MG63 (cell line): ENCODE data around the gene ENPP6. TPM values are rescaled to one million over a fixed set of nuclear protein-coding genes. Genes with fewer than 3 reads are reported as not detected.

Source experiments
- DNase-seq: peaks from one replicate; pipeline ENCODE4 v3.0.0-alpha.2; 2020
- H3K27me3 ChIP-seq: fragments of 250-450 bp; sonication (Bioruptor Pico); 2 replicates; pipeline ENCODE4 v1.5.1; 2020; ENCODE audit warnings: mild to moderate bottlenecking, moderate library complexity
- H3K36me3 ChIP-seq: fragments of 250-450 bp; sonication (Bioruptor Pico); 2 replicates; pipeline ENCODE4 v1.5.1; 2020; ENCODE audit warnings: mild to moderate bottlenecking, moderate library complexity
- H3K4me3 ChIP-seq: fragments of 250-450 bp; sonication (Bioruptor Pico); 2 replicates; pipeline ENCODE4 v1.5.1; 2020; ENCODE audit warnings: mild to moderate bottlenecking, moderate library complexity
- H3K9me3 ChIP-seq: fragments of 250-450 bp; sonication (Bioruptor Pico); 2 replicates; pipeline ENCODE4 v1.5.1; 2020; ENCODE audit warnings: mild to moderate bottlenecking, moderate library complexity
- total RNA-seq: library from RNA; depleted of rRNA; stranded (reverse); fragments of >200 nt; shearing (Covaris generic); gene quantifications from 2 replicates; pipeline ENCODE4 v1.2.3, GENCODE V29; 2014; ENCODE audit warnings: low replicate concordance

Gene ENPP6
- total RNA-seq, 1 experiment from 2014 or later: 0.16 TPM

DNA sequence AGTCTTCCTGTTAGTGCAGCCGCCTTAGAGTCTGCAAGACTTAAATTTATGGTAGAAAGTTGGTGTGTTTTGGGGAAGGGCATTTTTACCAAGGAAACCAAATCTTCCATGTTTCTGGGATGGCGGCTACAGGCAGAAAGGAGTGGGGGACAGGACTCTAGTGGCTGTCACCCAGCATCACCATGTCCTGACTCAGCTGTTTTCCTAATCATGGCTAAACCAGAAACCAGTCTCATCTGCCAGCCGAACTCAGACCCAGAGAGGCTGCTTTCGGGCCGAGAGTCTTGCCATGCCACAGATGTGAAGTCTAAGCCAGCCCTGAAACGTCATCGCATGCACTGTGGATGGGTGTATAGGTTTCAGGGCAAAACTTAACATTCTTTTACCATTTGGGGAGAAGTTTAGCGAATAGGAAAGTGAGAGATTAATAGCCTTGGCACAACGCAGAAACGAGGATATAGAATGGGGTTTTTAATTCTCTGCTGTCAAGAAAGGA, 109.6 kb downstream of the ENPP6 start:
- H3K4me3 ChIP-seq: no peak overlapping the region
- no peak for DNase-seq
- H3K36me3 ChIP-seq: no peaks in the 10 kb centered on the region
- H3K9me3 ChIP-seq: no peaks in the 10 kb centered on the region
- H3K27me3 ChIP-seq: no peaks in the 10 kb centered on the region

GRCh38 chr4:184104419-184105101, 113.1 kb downstream of the ENPP6 start:
- DNase-seq: no peak
- H3K27me3 ChIP-seq: no peaks in the 10 kb centered on the region
- no peak overlapping the region for H3K4me3 ChIP-seq
- no peaks in the 10 kb centered on the region for H3K36me3 ChIP-seq
- H3K9me3 ChIP-seq: no peaks in the 10 kb centered on the region

DNA sequence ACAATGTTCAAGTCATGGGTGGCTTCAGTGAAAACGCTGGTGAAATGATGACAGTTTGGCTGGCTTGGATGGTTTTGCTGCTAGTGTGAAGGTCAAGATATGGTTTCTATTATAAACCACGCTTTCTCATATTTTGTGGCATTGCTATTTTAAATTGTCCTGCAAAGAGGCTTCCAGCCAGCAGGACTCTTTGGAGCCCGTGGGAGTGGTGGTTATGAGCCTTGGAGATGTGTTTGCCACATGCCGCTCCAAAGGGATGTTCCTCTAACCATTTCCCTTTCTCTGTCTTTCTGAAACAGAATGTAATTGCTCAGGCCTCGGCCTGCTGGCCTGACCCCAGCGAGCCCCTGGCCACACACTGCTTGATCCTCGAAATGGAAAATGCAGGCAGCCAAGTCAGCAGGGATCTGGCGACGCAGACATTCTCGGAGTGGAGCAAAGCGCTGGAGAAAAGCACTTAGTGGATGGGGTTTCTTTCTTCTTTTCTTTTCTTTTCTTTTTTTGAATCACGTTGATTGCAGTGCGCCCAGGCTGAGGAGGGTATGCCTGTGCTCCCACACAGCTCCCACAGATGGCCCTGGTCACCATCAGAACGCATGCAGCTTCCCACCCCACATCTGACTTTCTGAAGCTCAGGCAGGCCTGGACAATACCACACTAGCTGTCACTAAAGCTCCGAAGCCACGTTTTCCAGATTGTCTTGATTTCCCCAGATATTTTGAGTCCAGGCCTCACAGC, 114.0 kb downstream of the ENPP6 start:
- Histone ChIP-seq H3K27me3 (no peaks in the 10 kb centered on the region), H3K4me3 (no peak overlapping the region), H3K36me3 (no peaks in the 10 kb centered on the region), H3K9me3 (no peaks in the 10 kb centered on the region)
- no peak for DNase-seq

- H3K36me3 ChIP-seq: no peaks in the 10 kb centered on the region
- H3K27me3 ChIP-seq: no peaks in the 10 kb centered on the region
- no peak overlapping the region for H3K4me3 ChIP-seq
- DNase-seq: no peak
- no peaks in the 10 kb centered on the region for H3K9me3 ChIP-seq
Observed at GRCh38 chr4:184102927-184103326, 114.7 kb downstream of the ENPP6 start.

- Histone ChIP-seq H3K27me3 (no peaks in the 10 kb centered on the region), H3K9me3 (no peaks in the 10 kb centered on the region), H3K4me3 (no peak overlapping the region), H3K36me3 (no peaks in the 10 kb centered on the region)
- DNase-seq: no peak
Observed at GRCh38 chr4:184102488-184102887, 115.2 kb downstream of the ENPP6 start.

DNA sequence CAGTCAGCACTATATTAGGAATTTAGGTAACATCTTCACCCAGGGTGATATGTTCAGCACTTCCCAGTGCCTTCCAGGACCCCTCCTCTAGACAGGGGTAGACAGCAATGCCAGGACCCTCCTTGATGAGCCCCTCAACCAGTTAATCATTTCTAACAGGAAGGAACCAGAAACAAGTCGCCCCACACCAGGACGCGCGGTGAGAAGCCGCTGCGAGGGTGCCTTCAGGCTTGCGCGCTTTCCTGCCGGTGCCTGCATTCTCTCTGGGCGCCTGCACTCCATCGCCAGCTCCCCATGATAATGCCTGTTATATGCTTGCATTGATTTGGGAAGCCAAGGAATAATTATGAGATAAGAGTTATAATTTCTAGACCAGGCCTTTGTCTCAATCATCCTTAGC, 116.0 kb downstream of the ENPP6 start:
- H3K36me3 ChIP-seq: no peaks in the 10 kb centered on the region
- no peak for DNase-seq
- no peaks in the 10 kb centered on the region for H3K9me3 ChIP-seq
- H3K4me3 ChIP-seq: no peak overlapping the region
- no peaks in the 10 kb centered on the region for H3K27me3 ChIP-seq

GRCh38 chr4:184100297-184100885, 117.3 kb downstream of the ENPP6 start:
- peak; percentile 10 for DNase-seq
- Histone ChIP-seq H3K9me3 (no peaks in the 10 kb centered on the region), H3K36me3 (no peaks in the 10 kb centered on the region), H3K27me3 (no peaks in the 10 kb centered on the region), H3K4me3 (no peak overlapping the region)

DNA sequence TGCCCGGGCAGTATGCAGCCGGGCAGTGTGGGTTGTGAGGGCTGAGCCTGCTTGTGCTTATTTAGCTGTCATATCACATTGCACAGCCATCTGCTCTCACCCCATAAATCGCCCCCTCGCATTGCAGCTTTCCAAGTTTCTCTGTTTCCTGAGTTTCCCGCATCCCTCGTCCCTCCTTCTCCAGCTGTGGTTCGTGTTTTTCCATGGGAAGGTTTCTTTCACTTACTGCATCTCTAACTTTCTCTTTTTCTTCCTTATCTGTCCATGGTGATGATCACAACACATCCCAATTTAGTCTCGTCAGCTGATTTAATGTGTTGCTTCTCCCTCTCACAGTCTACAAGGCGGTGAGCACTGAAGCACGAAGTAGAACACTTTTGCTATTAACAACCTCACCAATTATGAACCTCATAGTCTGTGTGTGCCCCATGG, 118.1 kb downstream of the ENPP6 start:
- Histone ChIP-seq H3K9me3 (no peaks in the 10 kb centered on the region), H3K27me3 (no peaks in the 10 kb centered on the region), H3K36me3 (no peaks in the 10 kb centered on the region), H3K4me3 (no peak overlapping the region)
- no peak for DNase-seq

DNA sequence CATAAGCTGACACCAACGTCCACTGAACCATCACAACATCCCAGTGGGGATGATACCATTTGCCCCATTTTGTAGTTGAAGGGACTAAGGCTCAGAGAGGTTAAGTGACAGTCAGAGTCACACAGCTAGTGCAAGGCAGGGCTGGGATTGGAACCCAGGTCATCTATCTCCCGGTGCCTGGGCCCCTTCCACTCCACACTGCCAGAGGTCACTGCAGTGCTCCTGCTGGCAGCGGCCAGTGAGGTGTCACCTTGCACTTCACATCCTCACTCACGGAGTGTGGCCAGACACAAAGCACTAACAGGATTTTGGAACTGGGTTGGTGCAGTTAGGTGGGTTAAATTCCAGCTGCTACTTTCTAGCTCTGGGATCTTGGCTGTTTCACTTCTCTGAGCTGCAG, 118.7 kb downstream of the ENPP6 start:
- H3K36me3 ChIP-seq: no peaks in the 10 kb centered on the region
- no peak overlapping the region for H3K4me3 ChIP-seq
- H3K27me3 ChIP-seq: no peaks in the 10 kb centered on the region
- DNase-seq: no peak
- H3K9me3 ChIP-seq: no peaks in the 10 kb centered on the region

GRCh38 chr4:184097815-184098214, 119.9 kb downstream of the ENPP6 start:
- H3K4me3 ChIP-seq: peak overlapping the region; percentile 33
- no peaks in the 10 kb centered on the region for H3K27me3 ChIP-seq
- DNase-seq: no peak
- no peaks in the 10 kb centered on the region for H3K36me3 ChIP-seq
- no peaks in the 10 kb centered on the region for H3K9me3 ChIP-seq

- peak overlapping the region; percentile 33 for H3K4me3 ChIP-seq
- H3K27me3 ChIP-seq: no peaks in the 10 kb centered on the region
- no peaks in the 10 kb centered on the region for H3K36me3 ChIP-seq
- no peaks in the 10 kb centered on the region for H3K9me3 ChIP-seq
- peak; percentile 78 for DNase-seq
Observed at GRCh38 chr4:184097241-184097605, 120.5 kb downstream of the ENPP6 start.

GRCh38 chr4:184096561-184097240, 121.0 kb downstream of the ENPP6 start:
- DNase-seq: no peak
- Histone ChIP-seq H3K9me3 (no peaks in the 10 kb centered on the region), H3K27me3 (no peaks in the 10 kb centered on the region), H3K36me3 (no peaks in the 10 kb centered on the region), H3K4me3 (peak overlapping the region; percentile 33)

DNA sequence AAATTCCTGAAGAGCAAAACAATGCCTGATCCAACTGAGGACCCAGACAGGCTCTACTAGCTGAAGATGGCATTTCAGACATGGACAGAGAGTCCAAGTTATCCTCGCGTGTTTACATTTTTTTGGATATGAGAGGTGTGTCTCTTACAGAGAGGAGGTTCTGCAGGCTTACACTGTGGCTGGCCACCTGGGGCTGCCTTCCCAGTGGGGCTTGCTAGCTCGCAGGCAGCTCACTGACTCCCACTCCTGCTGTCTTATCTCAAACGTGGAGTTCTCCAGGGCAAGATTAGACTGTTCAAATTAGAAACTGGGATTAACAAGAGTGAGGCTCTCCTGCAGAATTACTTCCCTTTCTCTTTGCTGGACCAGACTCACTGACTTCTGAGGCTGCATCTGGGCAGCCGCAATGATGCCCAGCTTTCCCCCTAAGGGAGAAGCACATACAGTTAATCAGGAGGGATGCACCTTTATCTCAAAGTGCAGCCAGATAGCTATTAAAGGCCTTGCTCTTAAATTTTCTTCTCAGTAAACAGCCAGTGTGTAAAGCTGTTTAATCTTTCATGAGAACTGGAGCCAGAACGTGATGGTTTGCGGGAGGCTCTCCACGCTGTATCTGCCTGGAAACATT, 123.0 kb downstream of the ENPP6 start:
- Histone ChIP-seq H3K4me3 (no peak overlapping the region), H3K9me3 (no peaks in the 10 kb centered on the region), H3K27me3 (no peaks in the 10 kb centered on the region), H3K36me3 (no peaks in the 10 kb centered on the region)
- DNase-seq: no peak

DNA sequence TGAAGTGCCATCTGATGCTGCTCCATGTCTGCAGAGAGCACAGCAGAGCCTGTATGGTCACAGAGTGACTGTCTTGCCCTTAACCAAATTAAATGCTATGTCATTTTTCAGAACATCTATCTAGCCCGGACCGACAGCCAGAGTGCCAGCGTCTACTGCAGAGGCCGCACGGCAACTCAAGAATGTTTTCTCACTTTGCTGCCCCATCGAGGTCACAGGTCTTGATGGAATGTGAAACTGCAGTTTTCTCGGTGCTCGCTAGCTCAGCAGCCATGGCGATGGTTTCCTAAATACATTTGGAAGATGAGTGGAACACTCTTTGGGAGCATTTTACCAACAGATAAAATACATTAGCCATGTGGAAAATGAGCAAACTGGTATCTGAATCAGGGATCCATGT, 125.7 kb downstream of the ENPP6 start:
- Histone ChIP-seq H3K4me3 (no peak overlapping the region), H3K27me3 (no peaks in the 10 kb centered on the region), H3K9me3 (no peaks in the 10 kb centered on the region), H3K36me3 (no peaks in the 10 kb centered on the region)
- no peak for DNase-seq

DNA sequence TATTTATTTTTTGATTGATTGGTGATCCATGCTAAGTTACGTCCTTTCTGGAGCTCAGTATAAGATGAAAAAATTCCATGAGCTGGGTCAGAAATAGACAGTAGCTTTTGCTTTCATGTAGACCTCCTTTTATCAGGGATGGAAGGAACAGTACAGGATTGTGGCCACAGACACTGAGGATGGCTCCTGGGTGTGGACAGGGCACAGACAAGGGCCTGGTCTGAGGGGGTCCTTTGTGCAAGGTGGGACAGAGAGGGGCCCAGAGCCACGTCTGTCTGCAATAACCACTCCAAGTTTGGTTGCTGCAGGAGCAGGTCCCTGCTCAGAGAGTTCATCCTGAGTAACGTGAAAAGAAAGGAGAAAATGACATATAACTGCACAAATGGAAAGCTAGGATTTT, 127.1 kb downstream of the ENPP6 start:
- Histone ChIP-seq H3K36me3 (no peaks in the 10 kb centered on the region), H3K4me3 (no peak overlapping the region), H3K9me3 (no peaks in the 10 kb centered on the region), H3K27me3 (no peaks in the 10 kb centered on the region)
- DNase-seq: no peak

GRCh38 chr4:184080674-184081073, 137.0 kb downstream of the ENPP6 start:
- H3K4me3 ChIP-seq: no peak overlapping the region

More at GRCh38 chr4:184080674-184081073, 137.0 kb downstream of the ENPP6 start:
- no peak for DNase-seq
- H3K9me3 ChIP-seq: no peaks in the 10 kb centered on the region
- no peaks in the 10 kb centered on the region for H3K27me3 ChIP-seq
- H3K36me3 ChIP-seq: no peaks in the 10 kb centered on the region
